IMR-90 (cell line): Measurements from ENCODE around the gene ALDH2. TPM values are rescaled to one million over a fixed set of nuclear protein-coding genes. Genes with fewer than 3 reads are reported as not detected.

Experiments used
- ATAC-seq: fragments of 200-7000 bp; cut with Tn5 transposase; 2 replicates; pipeline ENCODE4 v1.9.1; 2020; ENCODE audit warnings: low read depth, mild to moderate bottlenecking, moderate library complexity
- BruUV-seq: library from RNA; stranded (reverse); fragments of 400-500 nt; replicated peaks from 2 replicates; lab custom pipeline; 2021; lab: Mats Ljungman, UMichigan
- CTCF ChIA-PET: fragments of 300-600 bp; formaldehyde crosslinking; extraction: SDS; loops from one replicate; lab custom pipeline; 2021; ENCODE audit warnings: antibody characterized with exemption; lab: Yijun Ruan, JAX
- POLR2A ChIA-PET: fragments of 300-600 bp; sonication (Branson Sonifier 250); formaldehyde crosslinking; loops from one replicate; lab custom pipeline; 2022; ENCODE audit warnings: antibody characterized with exemption; ENCODE audit not compliant: unreplicated experiment; lab: Charles Lee
- DNase-seq: peaks from one replicate; pipeline ENCODE4 v3.0.0; 2013
- H2AFZ ChIP-seq: replicated peaks from 2 replicates; pipeline ENCODE3; 2013; ENCODE audit warnings: low read length, mild to moderate bottlenecking; ENCODE audit not compliant: poor library complexity
- H2AK5ac ChIP-seq: 2 replicates; pipeline ENCODE4 v1.6.1; 2013; ENCODE audit warnings: low read depth, low read length, inconsistent platforms
- H2AK9ac ChIP-seq: replicated peaks from 2 replicates; pipeline ENCODE3; 2013; ENCODE audit warnings: mild to moderate bottlenecking, low read depth, low read length, moderate library complexity; ENCODE audit not compliant: poor library complexity
- H2BK120ac ChIP-seq: 2 replicates; pipeline ENCODE4 v1.6.1; 2013; ENCODE audit warnings: low read depth, low read length, inconsistent platforms
- H2BK15ac ChIP-seq: 3 replicates; pipeline ENCODE4 v1.6.1; 2013; ENCODE audit warnings: low read depth, low read length, inconsistent platforms
- H2BK20ac ChIP-seq: 2 replicates; pipeline ENCODE4 v1.6.1; 2013; ENCODE audit warnings: low read depth, mild to moderate bottlenecking, inconsistent platforms, low read length, moderate library complexity
- H2BK5ac ChIP-seq: 2 replicates; pipeline ENCODE4 v1.6.1; 2013; ENCODE audit warnings: mild to moderate bottlenecking, low read depth, low read length, inconsistent platforms; ENCODE audit not compliant: poor library complexity, severe bottlenecking
- H3K14ac ChIP-seq: replicated peaks from 2 replicates; pipeline ENCODE4 v1.6.1; 2013; ENCODE audit warnings: low read depth, low read length, inconsistent platforms
- H3K18ac ChIP-seq: 2 replicates; pipeline ENCODE4 v1.6.1; 2013; ENCODE audit warnings: low read depth, low read length, control low read depth
- H3K23ac ChIP-seq: 2 replicates; pipeline ENCODE4 v1.6.1; 2013; ENCODE audit warnings: low read depth, low read length, inconsistent platforms
- H3K27ac ChIP-seq: 2 replicates; pipeline ENCODE4 v1.5.1; 2013; ENCODE audit warnings: mild to moderate bottlenecking, control low read depth, low read length; ENCODE audit not compliant: insufficient read depth
- H3K27me3 ChIP-seq: 2 replicates; pipeline ENCODE4 v1.6.1; 2013; ENCODE audit warnings: low read length; ENCODE audit not compliant: control insufficient read depth, insufficient read depth
- H3K36me3 ChIP-seq: 2 replicates; pipeline ENCODE4 v1.6.1; 2013; ENCODE audit warnings: low read length, mixed read lengths; ENCODE audit not compliant: control insufficient read depth, insufficient read depth
- H3K4ac ChIP-seq: 2 replicates; pipeline ENCODE4 v1.6.1; 2013; ENCODE audit warnings: low read depth, low read length, inconsistent platforms
- H3K4me1 ChIP-seq: 2 replicates; pipeline ENCODE4 v1.6.1; 2013; ENCODE audit warnings: low read length, mixed read lengths; ENCODE audit not compliant: control insufficient read depth, insufficient read depth
- H3K4me2 ChIP-seq: 2 replicates; pipeline ENCODE4 v1.6.1; 2013; ENCODE audit warnings: low read depth, mild to moderate bottlenecking, control low read depth, low read length, moderate library complexity
- H3K4me3 ChIP-seq: 2 replicates; pipeline ENCODE4 v1.5.1; 2013; ENCODE audit warnings: low read depth, mild to moderate bottlenecking, control low read depth, low read length, moderate library complexity; ENCODE audit not compliant: insufficient read depth
- H3K56ac ChIP-seq: 2 replicates; pipeline ENCODE4 v1.6.1; 2013; ENCODE audit warnings: low read length, inconsistent platforms; ENCODE audit not compliant: insufficient read depth; ENCODE audit errors: extremely low read depth
- H3K79me1 ChIP-seq, 2 experiments: 2 replicates each; pipeline ENCODE4 v1.6.1; 2013; ENCODE audit warnings: low read length in 2 of 2, inconsistent platforms in 1 of 2, low read depth in 1 of 2
- H3K9ac ChIP-seq: 2 replicates; pipeline ENCODE4 v1.6.1; 2013; ENCODE audit warnings: low read depth, low read length, control low read depth
- H3K9me1 ChIP-seq: 2 replicates; pipeline ENCODE4 v1.6.1; 2013; ENCODE audit warnings: low read length, inconsistent platforms; ENCODE audit not compliant: insufficient read depth
- H3K9me3 ChIP-seq: 2 replicates; pipeline ENCODE4 v1.6.1; 2013; ENCODE audit warnings: low read length; ENCODE audit not compliant: control insufficient read depth, insufficient read depth
- H4K20me1 ChIP-seq: 2 replicates; pipeline ENCODE4 v1.6.1; 2013; ENCODE audit warnings: low read length, inconsistent platforms; ENCODE audit not compliant: insufficient read depth
- H4K5ac ChIP-seq: 2 replicates; pipeline ENCODE4 v1.6.1; 2013; ENCODE audit warnings: mild to moderate bottlenecking, low read depth, low read length, control low read depth
- H4K8ac ChIP-seq, 2 experiments: 2 replicates each; pipeline ENCODE4 v1.6.1; 2013; ENCODE audit warnings: low read depth in 2 of 2, low read length in 2 of 2, control low read depth in 1 of 2, inconsistent platforms in 1 of 2
- H4K91ac ChIP-seq: 2 replicates; pipeline ENCODE4 v1.6.1; 2013; ENCODE audit warnings: low read depth, low read length, inconsistent platforms; ENCODE audit not compliant: insufficient read depth
- BHLHE40 ChIP-seq: fragments of 150-350 bp; IDR thresholded peaks from 2 replicates; pipeline ENCODE4 v1.6.1; 2016; ENCODE audit warnings: mild to moderate bottlenecking, low read depth, low read length
- CEBPB ChIP-seq: IDR thresholded peaks from 2 replicates; pipeline ENCODE4 v1.6.1; 2012; ENCODE audit warnings: low read depth, low read length, improper control_type of control experiment
- CHD1 ChIP-seq: IDR thresholded peaks from 2 replicates; pipeline ENCODE4 v1.6.1; 2012; ENCODE audit warnings: low read depth, low read length, improper control_type of control experiment
- FOS ChIP-seq: fragments of 150-350 bp; IDR thresholded peaks from 2 replicates; pipeline ENCODE4 v1.6.1; 2016; ENCODE audit warnings: low read depth, low read length
- MAFK ChIP-seq: IDR thresholded peaks from 2 replicates; pipeline ENCODE4 v1.6.1; 2012; ENCODE audit warnings: low read depth, low read length, improper control_type of control experiment
- MAZ ChIP-seq: IDR thresholded peaks from 2 replicates; pipeline ENCODE4 v1.6.1; 2012; ENCODE audit warnings: low read depth, mild to moderate bottlenecking, low read length, improper control_type of control experiment, moderate library complexity, borderline replicate concordance
- MXI1 ChIP-seq: IDR thresholded peaks from 2 replicates; pipeline ENCODE4 v1.6.1; 2012; ENCODE audit warnings: low read depth, mild to moderate bottlenecking, low read length, moderate library complexity, borderline replicate concordance
- NFE2L2 ChIP-seq: fragments of 150-350 bp; IDR thresholded peaks from 2 replicates; pipeline ENCODE4 v1.6.1; 2016; ENCODE audit warnings: low read depth, mild to moderate bottlenecking, low read length
- POLR2A ChIP-seq: IDR thresholded peaks from 2 replicates; pipeline ENCODE4 v1.6.1; 2012; ENCODE audit warnings: mild to moderate bottlenecking, low read depth, low read length
- RAD21 ChIP-seq: IDR thresholded peaks from 2 replicates; pipeline ENCODE4 v1.6.1; 2012; ENCODE audit warnings: low read length, improper control_type of control experiment
- RCOR1 ChIP-seq: IDR thresholded peaks from 2 replicates; pipeline ENCODE4 v1.6.1; 2012; ENCODE audit warnings: mild to moderate bottlenecking, low read length, improper control_type of control experiment; ENCODE audit not compliant: insufficient replicate concordance
- RFX5 ChIP-seq: IDR thresholded peaks from 2 replicates; pipeline ENCODE4 v1.8.0; 2012; ENCODE audit warnings: low read depth, mild to moderate bottlenecking, low read length, moderate library complexity
- SMC3 ChIP-seq: fragments of 150-350 bp; IDR thresholded peaks from 2 replicates; pipeline ENCODE4 v1.6.1; 2016; ENCODE audit warnings: low read depth, mild to moderate bottlenecking, antibody characterized with exemption, low read length, moderate library complexity
- WGBS, 2 experiments: methylation state at CpG; one replicate each; pipeline versions ENCODE4 v1.1.5 to v1.1.7; 2013; ENCODE audit warnings: missing lambda C conversion rate in 2 of 2; ENCODE audit not compliant: insufficient read length in 1 of 2; ENCODE audit errors: extremely low coverage in 2 of 2; 5-methylcytosine and 5-hydroxymethylcytosine counted together
- dilution Hi-C: fragments of 300-500 bp; cut with HindIII; formaldehyde crosslinking; loops from one replicate; pipeline ENCODE4 v1.14.3; 2018; ENCODE audit warnings: low sequenced_read_pairs; ENCODE audit not compliant: unreplicated experiment
- in situ Hi-C: fragments of 300-500 bp; cut with MboI; formaldehyde crosslinking; loops from 3 replicates; pipeline ENCODE4 v1.14.3; 2019; ENCODE audit warnings: low sequenced_read_pairs, inconsistent platforms, mixed read lengths
- intact Hi-C: fragments of 100-400 bp; cut with micrococcal nuclease; formaldehyde crosslinking; loops from 2 replicates; pipeline ENCODE4 v1.10.0; 2022
- polyA plus RNA-seq, 3 experiments: library from polyadenylated mRNA; depleted of rRNA; stranded (reverse); fragments of >200 nt; gene quantifications; 2 replicates each; pipeline ENCODE4 v1.2.3, GENCODE V29; 2012; ENCODE audit warnings: low replicate concordance in 1 of 3
- total RNA-seq: library from RNA; depleted of rRNA; stranded (reverse); fragments of >200 nt; gene quantifications from 2 replicates; pipeline ENCODE4 v1.2.3, GENCODE V29; 2012
- TF ChIP-seq, protein P1 (sequence below): fragments of 150-350 bp; IDR thresholded peaks from 2 replicates; pipeline ENCODE4 v1.6.1; 2016; ENCODE audit warnings: low read depth, mild to moderate bottlenecking, low read length, moderate library complexity, borderline replicate concordance
- TF ChIP-seq, protein P2 (sequence below): fragments of 150-350 bp; IDR thresholded peaks from 2 replicates; pipeline ENCODE4 v1.6.1; 2017; ENCODE audit warnings: mild to moderate bottlenecking, antibody characterized with exemption, low read length, low read depth
- TF ChIP-seq, protein P3 (sequence below): conservative IDR thresholded peaks from 2 replicates; pipeline ENCODE4 v1.5.1; 2012; ENCODE audit warnings: mild to moderate bottlenecking, low read depth, low read length, improper control_type of control experiment

The ALDH2 gene
- total and polyA plus RNA-seq, 2 of the 4 experiments (the other 2 are of a cell fraction), result 16.0 to 41.2 TPM

DNA sequence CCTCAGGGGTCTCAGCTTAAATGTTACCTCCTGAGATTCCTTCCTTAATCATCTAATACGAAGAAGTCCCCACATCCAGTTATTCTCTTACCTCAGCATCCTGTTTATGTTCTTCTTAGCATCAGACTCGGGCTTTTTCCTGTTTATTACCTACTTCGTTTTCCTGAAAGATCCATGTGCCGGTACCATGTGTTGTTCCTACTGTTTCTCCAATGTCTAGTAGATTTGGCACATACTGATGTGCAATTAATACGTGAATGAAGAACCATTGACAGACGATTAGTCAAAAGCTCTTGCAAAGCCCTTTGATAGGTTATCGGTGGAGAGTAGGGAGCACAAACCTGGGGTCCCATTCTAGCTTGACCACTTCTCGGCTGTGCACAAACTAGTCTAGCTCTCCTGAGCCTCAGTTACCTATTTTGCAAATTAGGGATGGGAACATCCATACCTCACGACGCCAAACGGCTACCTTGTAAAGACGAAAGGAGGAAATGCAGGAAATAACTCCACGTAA is 74.6 kb downstream of the ALDH2 start:
- H2BK120ac ChIP-seq, result peak overlapping the region; percentile 54; the same call in 1 of the 2 replicates
- H3K27me3 ChIP-seq, result no peaks in the 10 kb centered on the region
- no peak overlapping the region for H2BK20ac ChIP-seq
- TSS peak; percentile 89 for BruUV-seq
- peak overlapping the region; percentile 99 for H3K23ac ChIP-seq
- WGBS, 2 experiments, result 0% methylated on average over 3 of the region's 13 CpGs; no CpG with 5 or more reads in 1 of the 2 experiments
- H4K8ac ChIP-seq, result peak overlapping the region; percentile 80 to 98
- peak; percentile 2 for ATAC-seq
- H3K36me3 ChIP-seq, result peaks cover 6% of the 10 kb centered on the region; the same call in 1 of the 2 replicates
- no peak for DNase-seq
- peak overlapping the region; percentile 95 for H3K4ac ChIP-seq
- peak overlapping the region; percentile 93 for H3K9ac ChIP-seq
- H3K4me3 ChIP-seq, result peak overlapping the region; percentile 78
- peak overlapping the region; percentile 89 for H4K5ac ChIP-seq
- peak overlapping the region; percentile 62; the same call in 1 of the 2 replicates for H3K18ac ChIP-seq
- peaks cover 11% of the 10 kb centered on the region; the same call in 1 of the 2 replicates for H4K20me1 ChIP-seq
- H2AFZ ChIP-seq, result peak overlapping the region; percentile 97
- H3K9me3 ChIP-seq, result no peaks in the 10 kb centered on the region
- intact Hi-C loops (no loop called here), in situ Hi-C loops (no loop called here), dilution Hi-C loops (no loop called here)
- no peak for TF ChIP-seq MXI1
- no peak for TF ChIP-seq SMC3
- no peak for TF ChIP-seq CHD1
- no peak for TF ChIP-seq RFX5
- TF ChIP-seq FOS, result no peak
- TF ChIP-seq, protein P1, sequence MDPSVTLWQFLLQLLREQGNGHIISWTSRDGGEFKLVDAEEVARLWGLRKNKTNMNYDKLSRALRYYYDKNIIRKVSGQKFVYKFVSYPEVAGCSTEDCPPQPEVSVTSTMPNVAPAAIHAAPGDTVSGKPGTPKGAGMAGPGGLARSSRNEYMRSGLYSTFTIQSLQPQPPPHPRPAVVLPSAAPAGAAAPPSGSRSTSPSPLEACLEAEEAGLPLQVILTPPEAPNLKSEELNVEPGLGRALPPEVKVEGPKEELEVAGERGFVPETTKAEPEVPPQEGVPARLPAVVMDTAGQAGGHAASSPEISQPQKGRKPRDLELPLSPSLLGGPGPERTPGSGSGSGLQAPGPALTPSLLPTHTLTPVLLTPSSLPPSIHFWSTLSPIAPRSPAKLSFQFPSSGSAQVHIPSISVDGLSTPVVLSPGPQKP, result no peak
- no peak for TF ChIP-seq BHLHE40
- TF ChIP-seq, protein P2, sequence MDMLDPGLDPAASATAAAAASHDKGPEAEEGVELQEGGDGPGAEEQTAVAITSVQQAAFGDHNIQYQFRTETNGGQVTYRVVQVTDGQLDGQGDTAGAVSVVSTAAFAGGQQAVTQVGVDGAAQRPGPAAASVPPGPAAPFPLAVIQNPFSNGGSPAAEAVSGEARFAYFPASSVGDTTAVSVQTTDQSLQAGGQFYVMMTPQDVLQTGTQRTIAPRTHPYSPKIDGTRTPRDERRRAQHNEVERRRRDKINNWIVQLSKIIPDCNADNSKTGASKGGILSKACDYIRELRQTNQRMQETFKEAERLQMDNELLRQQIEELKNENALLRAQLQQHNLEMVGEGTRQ, result no peak
- TF ChIP-seq POLR2A, result no peak
- TF ChIP-seq, protein P3, sequence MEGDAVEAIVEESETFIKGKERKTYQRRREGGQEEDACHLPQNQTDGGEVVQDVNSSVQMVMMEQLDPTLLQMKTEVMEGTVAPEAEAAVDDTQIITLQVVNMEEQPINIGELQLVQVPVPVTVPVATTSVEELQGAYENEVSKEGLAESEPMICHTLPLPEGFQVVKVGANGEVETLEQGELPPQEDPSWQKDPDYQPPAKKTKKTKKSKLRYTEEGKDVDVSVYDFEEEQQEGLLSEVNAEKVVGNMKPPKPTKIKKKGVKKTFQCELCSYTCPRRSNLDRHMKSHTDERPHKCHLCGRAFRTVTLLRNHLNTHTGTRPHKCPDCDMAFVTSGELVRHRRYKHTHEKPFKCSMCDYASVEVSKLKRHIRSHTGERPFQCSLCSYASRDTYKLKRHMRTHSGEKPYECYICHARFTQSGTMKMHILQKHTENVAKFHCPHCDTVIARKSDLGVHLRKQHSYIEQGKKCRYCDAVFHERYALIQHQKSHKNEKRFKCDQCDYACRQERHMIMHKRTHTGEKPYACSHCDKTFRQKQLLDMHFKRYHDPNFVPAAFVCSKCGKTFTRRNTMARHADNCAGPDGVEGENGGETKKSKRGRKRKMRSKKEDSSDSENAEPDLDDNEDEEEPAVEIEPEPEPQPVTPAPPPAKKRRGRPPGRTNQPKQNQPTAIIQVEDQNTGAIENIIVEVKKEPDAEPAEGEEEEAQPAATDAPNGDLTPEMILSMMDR, result no peak
- TF ChIP-seq RAD21, result no peak
- TF ChIP-seq MAFK, result no peak
- TF ChIP-seq NFE2L2, result no peak
- no peak for TF ChIP-seq CEBPB
- TF ChIP-seq MAZ, result no peak
- TF ChIP-seq RCOR1, result no peak
- H2BK15ac ChIP-seq, result peak overlapping the region; percentile 37; the same call in 1 of the 3 replicates
- H3K27ac ChIP-seq, result peak overlapping the region; percentile 73
- peak overlapping the region; percentile 33; the same call in 1 of the 2 replicates for H2AK5ac ChIP-seq
- H3K4me2 ChIP-seq, result peak overlapping the region; percentile 89
- POLR2A ChIA-PET, result no interaction called here
- peak overlapping the region; percentile 94 for H3K56ac ChIP-seq
- peak overlapping the region; percentile 98 for H3K14ac ChIP-seq
- H3K4me1 ChIP-seq, result no peaks in the 10 kb centered on the region
- peaks cover 4% of the 10 kb centered on the region for H3K9me1 ChIP-seq
- peak overlapping the region; percentile 94 for H2BK5ac ChIP-seq
- H3K79me1 ChIP-seq, result peaks cover 26 to 39% of the 10 kb centered on the region in 2 experiments
- peak overlapping the region; percentile 77 for H4K91ac ChIP-seq
- H2AK9ac ChIP-seq, result peak overlapping the region; percentile 88
- CTCF ChIA-PET, result no interaction called here
